ENCODE data around the gene ILKAP.

ILKAP gene

DNA sequence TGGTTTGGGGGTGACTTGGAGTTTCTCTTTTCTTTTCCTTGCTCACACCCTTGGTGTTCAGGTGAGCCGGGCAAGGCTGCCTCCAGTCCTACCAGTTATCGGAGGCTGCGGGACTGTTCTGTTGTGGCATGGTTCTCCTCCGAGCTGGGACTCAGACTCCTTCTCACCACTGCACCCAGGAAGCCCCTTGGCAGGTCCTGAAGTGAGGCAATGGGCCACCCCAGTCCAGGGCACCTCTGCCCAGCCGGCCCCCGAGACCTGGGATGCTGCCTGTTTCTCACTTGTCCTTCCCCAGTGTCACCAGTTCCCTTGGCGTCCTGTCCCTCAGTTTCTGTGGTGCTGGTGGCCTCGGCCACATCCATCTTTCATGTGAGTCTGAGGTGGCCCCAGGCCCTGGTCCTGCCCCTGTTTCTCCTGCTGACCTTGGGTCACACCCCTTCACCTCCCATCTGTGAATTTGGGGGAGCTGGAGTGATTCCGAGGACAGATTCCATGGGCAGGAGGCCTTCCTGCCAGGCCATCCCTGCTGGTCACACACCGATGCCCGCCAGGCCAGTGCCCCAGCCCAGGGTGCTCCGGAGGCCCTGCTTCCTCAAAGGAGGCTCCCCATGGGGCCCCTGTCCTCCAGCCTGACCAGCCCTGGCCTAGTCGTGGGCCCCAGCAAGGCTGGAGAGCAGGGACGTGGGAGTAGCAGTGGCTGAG is 71.6 kb downstream of the ILKAP start:
- no peak for FAIRE-seq
- DNase-seq (ENCODE audit: insufficient read length, low spot score), result no peak

GRCh38 chr2:238130696-238131628 is 72.5 kb downstream of the ILKAP start:
- TF ChIP-seq POLR2A (IDR thresholded peaks at IDR 0.05; ENCODE audit: low read depth, low read length), result no peak
- DNase-seq (ENCODE audit: insufficient read length, low spot score), result no peak
- no peak for FAIRE-seq

More for the DNA sequence above, 71.6 kb downstream of the ILKAP start:
- TF ChIP-seq POLR2A (IDR thresholded peaks at IDR 0.05; ENCODE audit: low read depth, low read length), result no peak

DNA sequence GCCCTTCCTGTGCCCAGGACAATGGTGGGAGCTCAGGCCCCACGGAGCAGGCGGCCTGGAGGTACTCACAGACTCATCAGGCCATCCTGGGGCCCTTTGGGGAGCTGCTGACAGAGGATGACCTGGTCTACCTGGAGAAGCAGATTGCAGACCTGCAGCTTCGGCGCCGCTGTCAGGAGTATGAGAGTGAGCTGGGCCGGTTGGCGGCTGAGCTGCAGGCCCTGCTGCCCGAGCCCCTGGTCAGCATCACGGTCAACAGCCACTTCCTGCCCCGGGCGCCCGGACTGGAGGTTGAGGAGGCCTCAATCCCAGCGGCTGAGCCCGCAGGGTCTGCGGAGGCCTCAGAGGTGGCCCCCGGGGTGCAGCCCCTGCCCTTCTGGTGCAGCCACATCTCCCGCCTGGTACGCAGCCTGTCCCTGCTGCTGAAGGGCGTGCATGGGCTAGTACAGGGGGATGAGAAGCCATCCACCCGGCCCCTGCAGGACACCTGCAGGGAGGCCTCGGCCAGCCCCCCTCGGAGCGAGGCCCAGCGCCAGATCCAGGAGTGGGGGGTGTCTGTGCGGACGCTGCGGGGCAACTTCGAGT is 73.3 kb downstream of the ILKAP start:
- no peak for TF ChIP-seq POLR2A (IDR thresholded peaks at IDR 0.05; ENCODE audit: low read depth, low read length)
- DNase-seq (ENCODE audit: insufficient read length, low spot score) (no peak), FAIRE-seq (no peak)

GRCh38 chr2:238129166-238130010 is 74.1 kb downstream of the ILKAP start:
- no peak for DNase-seq (ENCODE audit: insufficient read length, low spot score)
- no peak for TF ChIP-seq POLR2A (IDR thresholded peaks at IDR 0.05; ENCODE audit: low read depth, low read length)
- no peak for FAIRE-seq

DNA sequence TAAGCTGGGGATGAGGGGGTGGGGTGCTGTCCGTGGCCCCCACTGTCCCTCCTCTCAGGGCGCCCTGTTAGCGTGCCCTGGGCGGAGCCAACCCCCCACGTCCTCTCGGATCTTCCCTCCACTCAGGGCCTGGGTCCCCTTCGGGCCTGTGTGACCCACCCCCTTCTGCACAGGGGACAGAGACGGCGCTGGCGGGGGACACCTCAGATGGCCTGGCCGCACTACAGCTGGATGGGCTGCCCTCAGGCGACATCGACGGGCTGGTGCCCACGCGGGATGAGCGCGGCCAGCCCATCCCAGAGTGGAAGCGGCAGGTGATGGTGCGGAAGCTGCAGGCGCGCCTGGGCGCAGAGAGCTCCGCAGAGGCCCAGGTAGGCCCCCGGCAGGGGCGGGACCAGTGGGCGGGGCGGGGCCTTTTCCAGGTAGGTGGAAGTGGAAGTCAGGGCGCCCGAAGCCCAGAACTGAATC is 74.9 kb downstream of the ILKAP start:
- DNase-seq (ENCODE audit: insufficient read length, low spot score) (no peak), FAIRE-seq (no peak)
- TF ChIP-seq POLR2A (IDR thresholded peaks at IDR 0.05; ENCODE audit: low read depth, low read length), result no peak

GRCh38 chr2:238128061-238128440 is 75.4 kb downstream of the ILKAP start:
- DNase-seq (ENCODE audit: insufficient read length, low spot score), result no peak

GRCh38 chr2:238127165-238128060 is 76.1 kb downstream of the ILKAP start:
- TF ChIP-seq POLR2A (IDR thresholded peaks at IDR 0.05; ENCODE audit: low read depth, low read length), result no peak
- FAIRE-seq (no peak), DNase-seq (ENCODE audit: insufficient read length, low spot score) (no peak)

More at GRCh38 chr2:238128061-238128440, 75.4 kb downstream of the ILKAP start:
- no peak for TF ChIP-seq POLR2A (IDR thresholded peaks at IDR 0.05; ENCODE audit: low read depth, low read length)
- no peak for FAIRE-seq

- TF ChIP-seq POLR2A (IDR thresholded peaks at IDR 0.05; ENCODE audit: low read depth, low read length), result no peak
- no peak for DNase-seq (ENCODE audit: insufficient read length, low spot score)
- FAIRE-seq, result no peak
Measured at GRCh38 chr2:238126775-238127164, 76.7 kb downstream of the ILKAP start.

DNA sequence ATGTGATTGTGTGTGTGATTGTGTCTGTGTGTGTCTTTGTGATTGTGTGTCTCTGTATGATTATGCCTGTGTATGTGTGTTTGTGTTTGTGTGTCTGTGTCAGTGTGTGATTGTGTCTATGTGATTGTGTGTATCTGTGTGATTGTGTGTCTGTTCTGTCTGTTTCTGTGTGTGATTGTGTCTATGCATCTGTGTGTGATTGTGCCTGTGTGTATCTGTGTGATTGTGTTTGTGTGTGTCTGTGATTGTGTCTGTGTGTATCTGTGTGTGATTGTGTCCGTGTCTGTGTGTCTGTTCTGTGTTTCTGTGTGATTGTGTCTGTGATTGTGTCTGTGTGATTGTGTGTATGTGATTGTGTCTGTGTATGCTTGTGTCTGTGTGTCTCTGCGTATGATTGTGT is 77.2 kb downstream of the ILKAP start:
- FAIRE-seq (no peak), DNase-seq (ENCODE audit: insufficient read length, low spot score) (no peak)

DNA sequence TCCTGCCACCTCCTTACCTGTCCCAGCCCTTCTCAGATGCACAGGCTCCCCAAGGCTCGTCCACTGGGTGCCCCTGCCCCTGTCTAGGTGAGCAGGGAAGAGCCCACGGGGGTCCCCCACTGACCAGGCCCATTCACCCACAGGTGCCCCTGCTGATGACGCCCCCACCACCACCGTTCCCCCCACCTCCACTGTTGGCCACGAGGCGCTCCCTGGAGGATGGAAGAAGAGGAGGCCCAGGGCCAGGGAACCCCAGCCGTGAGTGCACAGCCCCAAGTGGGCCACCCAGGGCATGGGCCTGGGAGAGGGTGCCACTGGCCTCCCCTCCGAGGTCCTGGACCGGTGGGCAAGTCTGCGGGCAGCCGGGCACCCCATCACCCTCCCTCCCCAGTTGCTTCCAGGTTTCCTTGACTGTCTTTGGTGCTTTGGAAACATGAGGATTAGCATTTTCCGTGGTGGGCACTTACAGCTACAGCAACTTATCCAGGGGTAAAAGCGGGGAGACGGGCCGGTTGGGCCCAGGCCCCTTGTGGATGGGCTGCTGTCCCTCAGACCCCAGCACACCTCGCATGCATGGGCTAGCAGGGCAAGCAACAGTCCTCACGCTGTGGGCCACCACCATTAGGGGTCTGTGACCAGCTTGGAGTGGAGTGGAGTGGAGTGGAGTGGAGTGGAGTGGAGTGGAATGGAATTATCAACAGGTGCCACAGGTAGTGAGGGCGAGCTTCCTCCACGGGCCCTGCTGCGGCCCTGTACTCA is 78.2 kb downstream of the ILKAP start:
- DNase-seq (ENCODE audit: insufficient read length, low spot score), result no peak
- no peak for FAIRE-seq
- TF ChIP-seq POLR2A (IDR thresholded peaks at IDR 0.05; ENCODE audit: low read depth, low read length), result no peak

More for the DNA sequence above, 77.2 kb downstream of the ILKAP start:
- TF ChIP-seq POLR2A (IDR thresholded peaks at IDR 0.05; ENCODE audit: low read depth, low read length), result no peak

DNA sequence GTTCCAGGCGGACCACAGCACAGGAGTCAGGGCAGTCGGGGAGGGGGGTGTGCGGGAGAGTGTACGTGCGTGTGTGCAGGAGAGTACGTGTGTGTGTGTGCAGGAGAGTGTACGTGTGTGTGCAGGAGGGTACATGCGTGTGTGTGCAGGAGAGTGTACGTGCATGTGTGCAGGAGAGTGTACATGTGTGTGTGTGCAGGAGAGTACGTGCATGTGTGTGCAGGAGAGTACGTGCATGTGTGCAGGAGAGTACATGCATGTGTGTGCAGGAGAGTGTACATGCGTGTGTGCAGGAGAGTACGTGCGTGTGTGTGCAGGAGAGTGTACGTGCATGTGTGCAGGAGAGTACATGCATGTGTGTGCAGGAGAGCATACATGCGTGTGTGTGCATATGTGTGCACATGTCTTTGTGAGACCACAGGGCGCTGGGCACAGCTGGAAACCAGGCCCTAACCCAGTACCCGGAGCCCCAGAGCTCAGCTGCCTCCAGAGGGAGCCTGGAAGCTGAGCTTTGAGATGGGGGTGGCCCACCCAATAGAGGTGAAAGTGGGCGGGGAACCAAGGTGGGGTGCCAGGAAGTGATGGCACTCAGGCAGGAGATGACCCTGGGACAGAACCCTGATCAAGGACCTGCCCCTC is 78.9 kb downstream of the ILKAP start:
- FAIRE-seq (no peak), DNase-seq (ENCODE audit: insufficient read length, low spot score) (no peak)
- no peak for TF ChIP-seq POLR2A (IDR thresholded peaks at IDR 0.05; ENCODE audit: low read depth, low read length)
